HG03439 (cell line): ENCODE results near the gene NINJ1.
"Not testable (repeated sequence)": the region's sequence is repeated elsewhere in the genome, so short reads cannot be mapped to it uniquely, and the experiment has no call there.

ENCODE experiments used
- ATAC-seq: cut with Tn5 transposase; IDR thresholded peaks from one replicate; pipeline ENCODE4 v1.9.1; 2021; ENCODE audit warnings: mild to moderate bottlenecking, moderate library complexity; ENCODE audit not compliant: unreplicated experiment

NINJ1 gene

DNA sequence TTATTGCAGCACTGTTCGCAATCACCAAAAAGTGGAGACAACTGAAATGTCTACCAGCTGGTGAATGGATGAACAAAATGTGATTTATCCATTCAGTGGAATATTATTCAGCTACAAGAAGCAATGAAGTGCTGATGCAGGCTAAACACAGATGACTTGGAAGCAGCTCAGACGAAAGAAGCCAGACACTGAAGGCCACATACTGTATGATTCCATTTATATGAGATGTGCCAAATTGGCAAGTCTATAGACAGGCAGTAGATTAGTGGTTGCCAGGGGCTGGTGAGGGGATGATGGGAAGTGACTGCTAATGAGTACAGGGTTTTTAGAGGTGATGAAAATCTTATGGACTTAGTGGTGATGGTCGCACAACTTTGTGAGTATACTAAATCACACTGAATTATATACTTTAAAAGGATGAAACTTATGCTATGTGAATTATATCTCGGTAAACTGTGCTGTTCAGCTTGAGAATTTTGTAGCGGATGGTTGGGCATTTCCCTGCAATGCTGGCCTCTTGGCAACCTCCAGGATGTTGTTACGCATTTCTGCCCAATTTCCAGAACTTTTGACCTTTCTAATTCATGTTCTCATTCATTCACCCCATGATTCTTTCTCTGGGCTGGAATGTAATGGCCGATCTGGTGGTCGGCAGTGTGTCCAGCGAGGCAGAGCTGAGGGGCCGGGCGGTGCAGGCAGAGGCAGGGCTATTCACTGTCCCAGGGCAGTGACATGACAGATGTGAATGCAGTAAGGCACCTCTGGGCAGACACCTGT, 27.9 kb upstream of the NINJ1 start:
- ATAC-seq: no peak

DNA sequence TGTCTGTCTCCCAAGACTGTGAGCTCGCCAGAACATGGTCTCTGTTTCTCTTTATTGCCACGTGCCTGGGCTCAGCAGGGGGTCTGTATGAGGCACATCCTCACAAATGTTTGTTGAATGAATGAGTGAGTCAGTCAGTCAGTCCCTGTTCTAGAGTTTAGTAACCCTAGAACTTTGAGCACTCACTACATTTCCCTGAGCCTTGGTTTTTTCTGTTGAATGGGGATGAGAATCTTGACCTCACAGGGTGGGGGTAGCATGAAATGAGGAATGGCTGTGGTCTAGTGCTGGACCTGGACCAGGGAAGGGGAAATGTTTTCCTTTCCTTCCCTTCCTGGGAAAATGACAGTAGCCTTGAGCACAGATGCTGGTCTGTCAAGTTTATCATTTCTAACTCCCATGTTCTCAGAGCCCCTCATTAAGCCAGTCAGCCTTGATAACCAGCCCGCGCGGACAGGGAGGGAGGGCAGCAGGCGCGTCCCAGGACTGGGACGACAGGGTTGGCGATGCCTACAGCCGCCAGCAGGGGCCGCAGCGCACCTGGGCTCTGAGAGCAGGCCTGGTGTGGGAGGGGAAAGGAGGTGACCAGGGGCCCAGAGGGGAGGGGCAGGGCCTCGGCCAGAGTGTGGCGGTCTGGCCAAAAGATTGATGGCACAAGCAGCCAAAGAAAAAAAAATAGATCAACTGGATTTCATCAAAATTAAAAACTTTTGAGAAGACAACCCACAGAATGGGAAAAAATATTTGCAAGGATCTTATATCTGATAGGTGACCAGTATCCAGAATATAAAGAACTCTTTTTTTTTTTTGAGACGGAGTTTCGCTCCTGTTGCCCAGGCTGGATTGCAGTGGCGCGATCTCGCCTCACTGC, 25.8 kb upstream of the NINJ1 start:
- ATAC-seq: peak; percentile 83

- ATAC-seq: no peak
Measured at GRCh38 chr9:93156475-93157008, 22.5 kb upstream of the NINJ1 start.

GRCh38 chr9:93155716-93156474, 21.8 kb upstream of the NINJ1 start:
- ATAC-seq: no peak

GRCh38 chr9:93154293-93154903, 20.3 kb upstream of the NINJ1 start:
- no peak for ATAC-seq

DNA sequence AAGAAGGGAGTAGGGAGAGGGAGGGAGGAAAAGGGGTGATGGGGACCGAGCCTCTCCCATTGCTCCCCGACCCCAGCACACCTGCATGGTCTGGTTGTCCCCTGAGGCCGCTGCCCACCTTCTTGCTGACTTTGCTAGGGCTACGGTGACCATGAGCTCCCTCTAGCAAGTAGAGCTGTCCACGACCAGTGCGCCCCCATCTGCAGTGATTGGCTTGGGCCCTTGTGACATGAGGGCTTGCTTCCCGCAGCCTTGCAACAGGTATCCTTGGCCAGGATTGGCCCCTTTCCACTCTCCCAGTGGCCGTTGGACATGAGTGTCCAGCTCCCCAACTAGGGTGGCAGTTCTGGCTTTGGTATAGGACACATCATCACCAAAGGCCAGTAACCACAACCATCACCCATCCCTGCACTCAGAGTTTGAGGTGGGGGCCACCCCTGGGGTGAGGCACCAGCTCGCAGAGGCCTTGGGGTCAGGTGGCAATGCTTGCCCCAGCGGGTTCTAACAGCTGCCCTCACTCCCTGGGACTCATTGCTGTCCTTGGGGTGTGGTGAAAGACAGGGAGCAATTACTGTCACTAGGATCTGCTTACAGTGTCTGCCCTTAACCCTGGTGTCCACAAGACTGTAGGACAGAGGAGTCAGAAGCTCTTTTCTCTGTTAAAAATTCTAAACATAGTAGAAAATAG, 17.2 kb upstream of the NINJ1 start:
- no peak for ATAC-seq

GRCh38 chr9:93149361-93149760, 15.3 kb upstream of the NINJ1 start:
- ATAC-seq: no peak

GRCh38 chr9:93148721-93149120, 14.7 kb upstream of the NINJ1 start:
- ATAC-seq: no peak

DNA sequence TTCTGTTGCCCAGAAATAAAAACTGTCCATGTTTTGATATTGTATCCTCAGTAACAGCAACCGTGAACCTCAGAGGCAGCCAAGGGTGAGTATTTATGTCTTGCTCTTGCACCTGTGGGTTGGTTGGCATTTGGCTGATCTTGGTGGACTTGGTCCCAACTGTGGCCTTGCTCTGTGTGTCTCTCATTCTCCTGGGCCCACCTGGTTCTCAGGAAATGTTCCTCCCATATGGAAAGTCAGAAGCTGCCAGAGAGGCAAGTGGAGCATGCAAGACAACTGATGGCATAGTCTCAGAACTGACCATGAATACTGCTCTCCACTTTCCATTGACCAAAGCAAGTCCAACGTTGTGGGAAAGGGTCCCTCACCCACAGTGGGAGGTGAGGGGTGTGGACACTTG, 13.6 kb upstream of the NINJ1 start:
- no peak for ATAC-seq

DNA sequence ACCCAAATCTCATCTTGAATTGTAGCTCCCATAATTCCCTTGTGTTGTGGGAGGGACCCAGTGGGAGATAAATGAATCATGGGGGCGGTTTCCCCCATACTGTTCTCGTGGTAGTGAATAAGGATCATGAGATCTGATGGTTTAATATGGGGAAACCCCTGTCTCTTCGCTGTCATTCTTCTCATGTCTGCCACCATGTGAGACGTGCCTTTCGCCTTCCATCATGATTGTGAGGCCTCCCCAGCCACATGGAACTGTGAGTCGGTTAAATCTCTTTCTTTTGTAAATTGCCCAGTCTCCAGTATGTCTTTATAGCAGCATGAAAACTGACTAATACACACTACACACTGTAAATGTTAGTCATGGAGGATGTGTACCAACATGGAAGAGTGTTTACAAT, 12.6 kb upstream of the NINJ1 start:
- ATAC-seq: not testable (repeated sequence)

DNA sequence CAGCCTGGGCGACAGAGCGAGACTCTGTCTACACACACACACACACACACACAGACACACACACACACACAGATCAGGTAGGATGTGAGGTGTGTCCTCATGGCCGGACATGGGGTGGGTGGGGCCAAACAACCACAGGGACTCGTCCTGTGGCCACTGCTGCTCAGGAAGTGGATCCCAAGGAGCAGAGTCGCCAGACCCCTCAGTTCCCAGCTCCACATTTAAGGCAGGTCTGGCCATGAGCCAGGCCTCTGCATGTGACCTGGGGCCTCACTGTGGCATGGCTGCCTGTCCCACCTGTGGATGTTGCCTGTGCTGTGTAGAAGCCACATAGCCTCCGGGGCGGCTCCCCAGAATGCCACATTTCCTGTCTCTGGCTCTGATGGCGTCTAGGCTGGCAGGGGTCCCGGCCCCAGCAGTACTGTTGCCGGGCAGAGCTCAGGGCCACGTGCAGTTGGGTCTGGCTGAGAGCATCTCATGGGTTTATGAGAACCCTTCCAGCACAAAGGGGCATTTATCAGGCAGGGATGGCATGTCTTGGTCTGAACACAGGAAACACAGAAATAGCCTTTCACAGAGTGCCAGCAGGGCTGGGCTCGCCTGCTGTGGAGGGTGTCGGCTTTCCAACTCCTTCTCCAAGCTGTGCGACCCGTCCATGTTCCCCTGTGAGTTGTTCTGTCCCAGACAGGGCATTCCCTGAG, 9.9 kb upstream of the NINJ1 start:
- ATAC-seq: no peak

GRCh38 chr9:93141771-93142483, 7.9 kb upstream of the NINJ1 start:
- ATAC-seq: no peak

GRCh38 chr9:93139365-93140182, 5.5 kb upstream of the NINJ1 start:
- ATAC-seq: no peak

GRCh38 chr9:93138171-93138764, 4.2 kb upstream of the NINJ1 start:
- ATAC-seq: no peak

- ATAC-seq: no peak
Measured at GRCh38 chr9:93137362-93137761, 3.3 kb upstream of the NINJ1 start.

DNA sequence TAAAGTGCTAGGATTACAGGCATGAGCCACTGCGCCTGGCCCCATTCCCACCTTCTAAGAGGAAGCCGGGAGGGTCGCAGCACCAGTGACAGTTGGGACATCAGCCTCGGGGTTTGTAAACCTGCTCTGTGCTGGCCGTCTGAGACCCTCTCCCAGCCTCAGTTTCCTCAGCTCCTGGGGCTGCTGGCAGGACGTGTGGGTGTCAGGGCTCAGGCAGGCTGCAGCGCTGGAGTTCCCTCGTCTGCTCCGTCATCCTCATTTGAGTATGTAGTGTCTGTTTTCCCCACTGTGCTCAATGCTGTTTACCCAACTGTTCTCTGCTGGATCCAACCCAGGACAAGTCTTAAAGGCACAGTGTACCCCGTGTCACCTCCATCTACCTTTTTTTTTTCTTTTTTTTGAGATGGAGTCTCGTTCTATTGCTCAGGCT, 2.0 kb upstream of the NINJ1 start:
- no peak for ATAC-seq

DNA sequence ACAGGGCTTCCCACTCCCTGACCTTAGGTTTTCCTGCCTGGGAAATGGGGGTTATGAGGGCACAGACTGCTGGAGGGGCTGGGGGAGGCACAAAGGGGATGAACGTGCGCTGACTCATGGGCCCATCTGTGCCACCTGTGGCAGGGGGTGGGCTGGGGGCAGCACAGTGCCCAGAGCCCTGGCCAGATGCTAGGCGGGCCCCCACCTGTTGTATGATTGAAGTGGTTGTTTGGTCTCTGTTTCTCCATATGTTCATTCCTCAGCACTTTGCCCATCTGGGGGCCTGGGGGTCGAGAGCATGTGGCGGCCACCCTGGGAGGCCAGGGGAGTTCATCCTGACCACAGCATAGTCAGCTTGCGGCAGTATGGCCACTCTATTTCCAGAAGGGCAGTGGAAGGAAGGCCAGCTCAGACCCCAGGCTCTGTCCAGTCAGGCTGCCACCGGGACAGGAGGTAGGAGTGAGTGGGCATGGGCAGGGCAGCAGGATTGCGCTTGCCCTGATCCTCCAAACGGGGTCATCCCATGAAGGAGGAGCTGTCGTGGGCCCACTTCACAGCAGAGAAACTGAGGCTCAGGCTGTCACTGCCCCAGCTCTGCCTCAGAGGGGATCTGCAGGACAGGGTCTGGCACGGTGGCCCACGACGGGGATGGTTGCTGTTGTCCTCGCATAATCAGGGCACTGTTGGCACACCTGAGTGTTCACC, 841 bp upstream of the NINJ1 start:
- ATAC-seq: no peak
